GM19452 (cell line): ENCODE data around the gene C19orf47.

ENCODE experiments used
- ATAC-seq: cut with Tn5 transposase; IDR thresholded peaks from one replicate; pipeline ENCODE4 v1.9.1; 2021; ENCODE audit not compliant: unreplicated experiment

The C19orf47 gene

GRCh38 chr19:40348125-40348913 lies at the start of gene C19orf47, which contains the start of gene PLD3:
Gene C19orf47, minus strand, starts transcription at chr19:40348397. Its CDS starts 6,540 bp downstream, at chr19:40341857.
Gene PLD3, plus strand, starts transcription at chr19:40348695. Its CDS starts 17,789 bp downstream, at chr19:40366484.
- peak; percentile 94 for ATAC-seq

DNA sequence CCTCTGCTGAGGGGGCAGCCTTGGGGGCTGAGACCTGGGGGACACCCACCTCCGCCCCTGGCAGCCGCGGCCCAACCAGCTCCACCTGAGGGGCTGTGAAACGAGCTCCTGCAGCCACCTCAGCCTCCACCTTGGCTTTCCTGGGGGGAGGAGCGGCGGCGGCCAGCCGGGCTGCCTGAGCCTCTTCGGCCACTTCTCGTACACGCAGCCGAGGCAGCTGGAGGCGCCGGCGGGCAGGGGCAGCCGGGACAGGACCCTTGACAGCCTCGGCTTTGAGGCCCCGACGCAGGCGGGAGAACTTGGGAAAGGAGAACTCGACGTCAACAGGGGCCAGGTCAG lies 49.3 kb upstream of the C19orf47 start:
- no peak for ATAC-seq

DNA sequence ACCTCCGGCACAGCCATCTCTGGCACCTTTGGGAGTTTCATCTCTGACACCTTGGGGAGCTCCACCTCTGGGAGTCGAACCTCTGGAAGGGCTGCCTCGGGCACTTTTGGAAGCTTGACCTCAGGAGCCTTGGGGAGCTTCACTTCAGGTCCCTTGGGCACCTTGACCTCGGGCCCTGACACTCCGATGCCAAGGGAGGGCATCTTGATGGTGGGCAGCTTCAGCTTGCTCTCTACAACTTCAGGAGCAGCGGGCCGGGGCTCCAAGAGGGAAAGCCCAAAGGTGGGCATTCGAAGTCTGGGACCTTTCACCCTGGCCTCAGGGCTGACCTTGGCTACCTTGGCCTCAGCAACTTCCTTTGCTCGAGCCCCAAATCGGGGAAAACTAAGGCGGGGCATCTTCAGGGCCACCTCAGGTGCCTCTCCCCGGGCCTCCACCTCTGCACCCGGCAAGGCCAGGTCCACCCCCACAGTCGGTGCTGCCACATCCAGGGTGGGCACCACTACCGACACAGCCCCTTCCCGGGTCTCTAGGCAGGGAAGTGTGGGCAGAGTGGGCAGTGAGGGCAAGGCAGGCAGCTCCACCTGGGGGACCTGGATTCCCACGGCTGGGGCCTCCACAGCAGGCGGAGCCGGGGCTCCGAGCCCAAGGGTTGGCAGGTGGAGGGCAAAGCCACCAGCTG lies 48.8 kb upstream of the C19orf47 start:
- no peak for ATAC-seq

DNA sequence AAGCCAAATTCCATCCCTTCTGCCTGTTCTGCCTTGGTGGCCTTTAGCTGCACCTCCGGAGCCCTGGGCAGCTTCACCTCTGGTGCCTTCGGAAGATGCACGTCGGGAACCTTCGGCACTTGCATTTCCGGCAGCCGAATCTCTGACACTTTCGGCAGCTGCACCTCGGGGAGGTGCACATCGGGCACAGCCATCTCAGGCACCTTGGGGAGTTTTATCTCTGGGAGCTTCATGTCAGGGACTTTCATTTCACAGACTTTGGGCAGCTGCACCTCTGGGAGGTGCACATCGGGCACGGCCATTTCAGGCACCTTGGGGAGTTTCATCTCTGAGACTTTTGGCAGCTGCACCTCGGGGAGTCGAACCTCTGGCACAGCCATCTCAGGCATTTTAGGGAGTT lies 47.8 kb upstream of the C19orf47 start:
- no peak for ATAC-seq

GRCh38 chr19:40394816-40395210 lies 46.6 kb upstream of the C19orf47 start:
- ATAC-seq: no peak

DNA sequence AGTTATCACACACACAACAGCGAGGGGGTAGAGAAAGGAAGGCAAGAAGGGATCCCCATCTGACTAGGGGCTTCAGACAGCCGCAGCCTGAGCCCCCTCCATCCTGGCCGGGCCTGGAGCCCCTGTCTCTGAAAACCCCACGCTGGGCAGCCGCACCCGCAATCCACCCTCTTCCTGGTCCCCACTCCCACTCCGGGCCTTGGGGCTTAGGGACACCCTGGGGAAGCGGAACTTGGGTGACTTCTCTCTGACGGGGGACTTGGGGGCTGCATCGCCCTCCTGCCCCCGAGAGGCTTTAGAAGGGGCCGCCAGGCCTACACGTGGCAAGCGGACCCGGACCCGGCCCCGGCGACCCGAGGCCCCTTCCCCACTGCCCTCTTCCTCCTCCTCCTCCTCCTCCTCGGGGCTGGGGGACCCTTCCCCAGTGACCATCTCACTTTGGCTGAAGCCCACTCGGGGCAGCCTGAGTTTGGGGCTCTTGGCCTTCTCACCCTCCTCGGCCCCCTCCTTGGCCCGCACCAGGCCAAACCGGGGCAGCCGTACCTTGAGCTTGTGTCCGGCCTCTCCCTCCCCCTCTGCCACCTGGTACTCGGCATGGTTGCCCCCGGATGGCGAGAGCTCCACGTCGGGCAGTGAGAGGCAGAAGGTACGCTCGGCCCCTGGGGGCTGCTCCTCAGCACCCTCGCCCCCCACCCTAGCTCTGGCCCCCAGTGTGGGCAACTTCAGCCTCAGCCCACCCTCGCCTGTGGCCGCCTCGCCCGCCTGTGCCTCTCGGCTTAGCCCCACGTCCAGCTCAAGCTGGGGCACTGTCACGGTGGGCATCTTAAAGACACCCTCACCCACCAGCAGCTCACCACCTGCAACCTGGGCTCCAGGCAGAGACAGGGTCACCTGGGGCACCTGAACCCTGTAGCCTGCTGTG lies 46.0 kb upstream of the C19orf47 start:
- ATAC-seq: no peak

GRCh38 chr19:40392894-40393517 lies 44.8 kb upstream of the C19orf47 start:
- no peak for ATAC-seq

- no peak for ATAC-seq
Observed at GRCh38 chr19:40392123-40392522, 43.9 kb upstream of the C19orf47 start.

DNA sequence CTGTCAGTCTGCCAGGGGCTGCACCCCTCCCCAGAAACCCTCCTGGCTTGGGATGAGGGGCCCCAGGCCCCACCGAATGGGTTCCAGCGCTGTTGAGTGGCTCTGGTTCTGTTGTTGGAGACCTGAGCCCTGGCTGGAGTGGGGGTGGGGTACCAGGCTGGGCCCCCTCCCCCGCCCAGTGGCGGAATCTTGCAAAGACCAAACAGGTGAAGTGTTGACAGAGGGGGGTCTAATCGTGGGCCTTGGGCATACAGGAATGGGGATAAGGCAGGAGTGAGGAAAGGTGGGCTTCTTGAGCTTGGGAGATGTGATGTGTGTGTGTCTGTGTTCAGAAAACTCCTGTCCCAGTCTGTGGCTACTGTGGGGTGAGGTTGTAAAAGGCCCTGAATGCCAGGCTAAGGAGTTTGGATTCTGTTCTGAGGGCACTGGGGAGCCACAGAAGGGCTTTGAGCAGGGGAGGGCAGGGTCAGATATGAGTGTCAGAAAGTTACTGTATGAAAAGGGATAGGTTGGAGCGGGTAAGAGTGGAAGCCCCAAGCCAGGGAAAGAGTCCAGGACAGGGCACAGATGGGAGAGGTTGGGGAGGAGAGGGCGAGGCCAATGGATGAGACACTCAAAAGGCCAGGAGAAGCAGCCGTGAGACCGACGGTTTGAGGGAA lies 42.0 kb upstream of the C19orf47 start, which contains the start of gene HIPK4:
TSS of gene HIPK4 (minus strand) at position 98 of the 659 bp plus-strand sequence. CDS start 279 bp downstream, outside the sequence.
- ATAC-seq: no peak

DNA sequence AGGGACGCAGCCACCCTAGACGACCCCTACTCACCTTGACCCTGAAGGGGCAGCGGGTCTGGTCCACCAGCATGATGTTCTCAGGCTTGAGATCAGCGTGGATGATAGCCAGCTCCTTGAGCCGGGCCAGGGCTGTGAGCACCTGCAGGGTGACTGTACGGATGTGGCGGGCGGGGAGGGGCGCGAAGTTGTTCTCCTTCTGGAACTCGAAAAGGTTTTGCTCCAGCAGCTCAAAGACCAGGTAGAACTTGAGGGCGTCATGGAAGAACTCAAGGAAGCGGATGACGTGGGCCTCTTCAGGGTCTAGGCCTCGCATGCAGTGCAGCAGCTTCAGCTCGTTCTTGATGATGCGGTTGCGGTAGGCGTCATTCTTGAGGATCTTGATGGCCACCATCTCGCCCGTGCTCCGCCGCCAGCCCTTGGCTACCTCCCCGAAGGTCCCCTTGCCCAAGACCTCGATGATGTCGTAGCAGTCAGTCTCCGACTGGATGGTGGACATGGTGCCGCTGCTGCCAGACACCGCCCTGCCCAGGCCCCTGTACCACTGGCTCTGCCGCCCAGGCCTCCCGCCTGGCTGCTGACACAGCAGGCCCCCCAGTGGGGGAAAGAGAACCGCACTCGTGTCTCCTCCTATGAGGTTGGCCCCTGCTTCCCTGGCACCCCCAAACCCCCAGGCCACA lies 41.3 kb upstream of the C19orf47 start:
- no peak for ATAC-seq

GRCh38 chr19:40388481-40388880 lies 40.3 kb upstream of the C19orf47 start:
- ATAC-seq: no peak

- ATAC-seq: no peak
Observed at GRCh38 chr19:40387155-40387554, 39.0 kb upstream of the C19orf47 start.

GRCh38 chr19:40383668-40384248 lies 35.6 kb upstream of the C19orf47 start:
- ATAC-seq: no peak

- no peak for ATAC-seq
Observed at GRCh38 chr19:40381321-40381720, 33.1 kb upstream of the C19orf47 start.

DNA sequence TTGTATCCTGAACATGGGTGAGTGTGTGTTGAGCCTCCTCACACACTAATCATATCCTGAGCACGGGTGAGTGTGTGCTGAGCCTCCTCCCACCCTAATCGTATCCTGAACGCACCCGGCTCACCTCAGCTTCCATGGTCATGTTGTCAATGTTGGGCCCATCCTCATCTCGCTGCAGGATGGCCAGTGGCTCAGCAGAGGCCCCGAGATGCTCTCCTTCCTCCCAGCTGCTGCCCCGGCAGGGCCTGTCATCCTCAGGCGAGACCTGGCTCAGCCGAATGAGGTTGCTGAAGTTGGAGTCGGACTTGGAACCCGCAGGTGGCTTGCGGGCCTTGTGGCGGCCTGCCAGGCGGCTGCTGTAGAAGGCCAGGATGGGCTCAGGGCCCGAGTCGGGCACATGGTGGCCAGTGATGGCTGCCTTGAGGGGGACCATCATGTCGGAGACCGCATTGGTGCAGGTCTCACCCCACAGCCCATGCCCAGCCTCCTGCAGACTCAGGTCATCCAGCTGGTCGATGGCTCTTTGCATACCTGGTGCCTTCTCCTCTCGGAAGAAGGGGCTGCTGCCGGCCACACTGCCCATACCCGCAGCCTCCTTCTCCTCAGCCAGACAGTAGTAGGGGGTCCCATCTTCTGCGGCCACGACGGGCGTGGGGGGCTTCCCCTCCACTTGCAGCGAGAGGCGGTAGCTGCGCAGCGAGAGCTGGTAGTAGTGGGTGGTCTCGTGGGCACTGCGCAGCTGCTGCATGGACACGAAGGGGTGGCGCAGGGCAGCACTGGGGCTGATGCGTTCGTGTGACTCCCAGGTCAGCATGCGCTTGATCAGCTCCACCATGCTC lies 32.2 kb upstream of the C19orf47 start:
- ATAC-seq: no peak

DNA sequence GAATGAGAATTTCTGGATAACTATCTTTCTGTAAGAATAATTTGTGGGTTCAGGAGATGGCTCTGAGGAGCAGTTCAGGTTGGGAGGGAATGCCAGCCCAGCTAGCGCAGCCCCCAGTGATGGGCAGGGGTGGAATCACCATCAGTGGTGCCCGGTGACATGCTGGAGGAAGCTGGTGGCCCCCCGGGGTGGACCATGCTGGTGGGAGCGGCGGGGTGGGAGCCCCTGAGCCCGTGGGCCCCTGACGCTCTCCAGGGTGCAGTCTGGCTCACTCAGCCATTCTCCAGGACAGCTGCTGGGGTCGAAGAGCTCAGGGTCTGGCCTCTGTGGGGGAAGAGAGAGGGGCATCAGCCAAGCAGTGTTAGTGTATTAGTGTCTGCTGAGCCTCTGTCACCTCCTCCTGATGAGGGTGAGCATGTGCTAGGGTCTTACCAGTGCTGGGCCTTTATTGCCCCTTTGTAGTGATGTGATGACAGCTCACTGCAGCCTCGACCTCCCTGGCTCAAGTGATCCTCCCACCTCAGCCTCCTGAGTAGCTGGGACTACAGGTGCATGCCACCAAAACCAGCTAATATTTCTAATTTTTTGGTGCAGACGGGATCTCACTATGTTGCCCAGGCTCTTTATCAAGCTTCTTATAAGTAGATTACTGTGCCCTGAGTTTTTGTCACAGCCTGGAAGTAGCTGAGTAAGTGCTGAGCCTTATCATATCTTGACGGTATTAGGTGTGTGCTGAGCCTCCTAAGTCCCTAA lies 31.4 kb upstream of the C19orf47 start:
- no peak for ATAC-seq

- ATAC-seq: no peak
Observed at GRCh38 chr19:40378509-40378908, 30.3 kb upstream of the C19orf47 start.
